ENCODE measurements around the gene SERTAD4. TPM values are rescaled to one million over a fixed set of nuclear protein-coding genes. Genes with fewer than 3 reads are reported as not detected.

Gene SERTAD4
- total RNA-seq, 4 donors from 2014 or later: 2.9 to 3.3 (median 3.0) TPM

- H3K27me3 ChIP-seq: no peaks in the 10 kb centered on the region
- WGBS, 2 donors (ENCODE audit: low coverage in 1 of 2): 67 to 100% methylated on average over 2 to 3 of the region's 4 CpGs
- no peak for ATAC-seq
- TF ChIP-seq POLR2A (IDR thresholded peaks at IDR 0.05) (no peak), CTCF (IDR thresholded peaks at IDR 0.05) (no peak), EP300 (IDR thresholded peaks at IDR 0.05) (no peak), POLR2AphosphoS5 (IDR thresholded peaks at IDR 0.05) (no peak)
- no peaks in the 10 kb centered on the region for H3K36me3 ChIP-seq
- no peak overlapping the region for H3K27ac ChIP-seq
- no peaks in the 10 kb centered on the region for H3K4me1 ChIP-seq
- no peaks in the 10 kb centered on the region for H3K9me3 ChIP-seq
- H3K4me3 ChIP-seq: no peak overlapping the region
Measured at GRCh38 chr1:210214573-210215409, 17.8 kb upstream of the SERTAD4 start.

- no peak for ATAC-seq
- whole genome bisulfite sequencing, 2 donors (ENCODE audit: low coverage in 1 of 2): 83 to 91% methylated on average over 4 to 5 of the region's 5 CpGs
- Histone ChIP-seq H3K36me3 (no peaks in the 10 kb centered on the region), H3K27me3 (no peaks in the 10 kb centered on the region), H3K9me3 (no peaks in the 10 kb centered on the region), H3K4me3 (no peak overlapping the region), H3K4me1 (peaks cover 0 to 5% (median 0%) of the 10 kb centered on the region in 3 donors), H3K27ac (no peak overlapping the region)
- TF ChIP-seq CTCF (IDR thresholded peaks at IDR 0.05) (no peak), EP300 (IDR thresholded peaks at IDR 0.05) (no peak), POLR2A (IDR thresholded peaks at IDR 0.05) (no peak), POLR2AphosphoS5 (IDR thresholded peaks at IDR 0.05) (no peak)
Measured at GRCh38 chr1:210217482-210217881, 15.1 kb upstream of the SERTAD4 start.

- Histone ChIP-seq H3K27me3 (no peaks in the 10 kb centered on the region), H3K4me1 (peaks cover 0 to 11% (median 0%) of the 10 kb centered on the region in 3 donors), H3K27ac (no peak overlapping the region), H3K4me3 (no peak overlapping the region), H3K36me3 (no peaks in the 10 kb centered on the region), H3K9me3 (no peaks in the 10 kb centered on the region)
- no peak for ATAC-seq
- WGBS, 2 donors (ENCODE audit: low coverage in 1 of 2): 84 to 100% methylated on average over 1 to 4 of the region's 4 CpGs
- TF ChIP-seq POLR2AphosphoS5 (IDR thresholded peaks at IDR 0.05): no peak
- TF ChIP-seq EP300 (IDR thresholded peaks at IDR 0.05): no peak
- TF ChIP-seq POLR2A (IDR thresholded peaks at IDR 0.05): no peak
- no peak for TF ChIP-seq CTCF (IDR thresholded peaks at IDR 0.05)
Measured at GRCh38 chr1:210218047-210218446, 14.5 kb upstream of the SERTAD4 start.

- no peak for TF ChIP-seq CTCF (IDR thresholded peaks at IDR 0.05)
- TF ChIP-seq POLR2AphosphoS5 (IDR thresholded peaks at IDR 0.05): no peak
- TF ChIP-seq POLR2A (IDR thresholded peaks at IDR 0.05): no peak
- no peak for TF ChIP-seq EP300 (IDR thresholded peaks at IDR 0.05)
- no peaks in the 10 kb centered on the region for H3K9me3 ChIP-seq
- H3K27me3 ChIP-seq: no peaks in the 10 kb centered on the region
- WGBS, 2 donors (ENCODE audit: low coverage in 1 of 2): 39 to 57% methylated on average over 4 to 6 of the region's 6 CpGs
- H3K27ac ChIP-seq: no peak overlapping the region
- ATAC-seq: no peak
- no peaks in the 10 kb centered on the region for H3K36me3 ChIP-seq
- peaks cover 0 to 13% (median 0%) of the 10 kb centered on the region in 3 donors for H3K4me1 ChIP-seq
- H3K4me3 ChIP-seq: no peak overlapping the region
Measured at GRCh38 chr1:210222340-210223006, 10.1 kb upstream of the SERTAD4 start.
